Testis (tissue), 3 donors: ENCODE data around the gene CD44. TPM values are rescaled to one million over a fixed set of nuclear protein-coding genes. Genes with fewer than 3 reads are reported as not detected.

Source experiments
- DNase-seq: peaks from one replicate; pipeline ENCODE4 v3.0.0-alpha.2; 2019
- H3K27ac ChIP-seq, 2 donors: fragments of 200-600 bp; sonication (generic); one replicate each; pipeline ENCODE4 v1.5.1; 2019
- H3K27me3 ChIP-seq: fragments of 200-600 bp; sonication (generic); one replicate; pipeline ENCODE4 v1.5.1; 2019
- H3K36me3 ChIP-seq: fragments of 200-600 bp; sonication (generic); one replicate; pipeline ENCODE4 v1.5.1; 2017; ENCODE audit warnings: low read depth; ENCODE audit errors: missing control alignments
- H3K4me1 ChIP-seq: fragments of 200-600 bp; sonication (generic); one replicate; pipeline ENCODE4 v1.5.1; 2019
- H3K4me3 ChIP-seq, 2 donors: fragments of 200-600 bp; sonication (generic); one replicate each; pipeline ENCODE4 v1.5.1; 2017 to 2019
- H3K9me3 ChIP-seq: fragments of 200-600 bp; sonication (generic); one replicate; pipeline ENCODE4 v1.5.1; 2017
- CTCF ChIP-seq, 3 experiments: fragments of 450-650 bp in 2 of 3; fragments of 200-600 bp in 1 of 3; sonication (generic) in 1 of 3; IDR thresholded peaks; one replicate each; pipeline ENCODE4 v1.5.1; 2016 to 2019; ENCODE audit warnings: antibody characterized with exemption in 3 of 3, mild to moderate bottlenecking in 2 of 3, moderate library complexity in 1 of 3
- POLR2A ChIP-seq: fragments of 450-650 bp; IDR thresholded peaks from one replicate; pipeline ENCODE4 v1.6.1; 2017; ENCODE audit warnings: antibody characterized with exemption, mild to moderate bottlenecking, moderate library complexity
- WGBS, 2 donors: methylation state at CpG; one replicate each; pipeline ENCODE4 v1.1.5; 2018; 5-methylcytosine and 5-hydroxymethylcytosine counted together
- intact Hi-C: fragments of 100-400 bp; cut with DNase I; formaldehyde crosslinking; loops from one replicate; pipeline ENCODE4 v1.15.1; 2023; ENCODE audit warnings: low total_unique reads
- polyA plus RNA-seq: library from polyadenylated mRNA; stranded (reverse); fragments of 350-450 nt; fragmentation: Illumina TruSeq; extraction: RNeasy Lipid Tissue Mini Kit (QIAGEN cat#74804); gene quantifications from one replicate; pipeline ENCODE4 v1.2.3, GENCODE V29; 2014; ENCODE audit warnings: low read depth, low replicate concordance; ENCODE audit not compliant: insufficient read depth
- total RNA-seq, 2 donors: library from RNA; depleted of rRNA; stranded (reverse); fragments of >200 nt; gene quantifications; one replicate each; pipeline ENCODE4 v1.2.3, GENCODE V29; 2016

The CD44 gene
- total and polyA plus RNA-seq, 3 donors from 2014 or later = 4.0 to 44.5 (median 13.4) TPM

GRCh38 chr11:35182317-35182939, 43.5 kb downstream of the CD44 start:
- 90 to 91% methylated on average over 6 of the region's 6 CpGs for WGBS, 2 donors
- Histone ChIP-seq H3K27me3 (no peaks in the 10 kb centered on the region), H3K4me1 (no peaks in the 10 kb centered on the region), H3K27ac (no peak overlapping the region), H3K36me3 (no peaks in the 10 kb centered on the region), H3K4me3 (no peak overlapping the region), H3K9me3 (no peaks in the 10 kb centered on the region)
- TF ChIP-seq POLR2A (no peak), CTCF (IDR thresholded peaks at IDR 0.05) (no peak)
- intact Hi-C loops = no loop called here
- no peak for DNase-seq

GRCh38 chr11:35183326-35183925, 44.5 kb downstream of the CD44 start:
- 67 to 72% methylated on average over 2 of the region's 2 CpGs for WGBS, 2 donors
- Histone ChIP-seq H3K27ac (no peak overlapping the region), H3K36me3 (no peaks in the 10 kb centered on the region), H3K4me3 (no peak overlapping the region), H3K4me1 (no peaks in the 10 kb centered on the region), H3K27me3 (no peaks in the 10 kb centered on the region), H3K9me3 (no peaks in the 10 kb centered on the region)
- TF ChIP-seq CTCF (IDR thresholded peaks at IDR 0.05) (no peak), POLR2A (no peak)
- no peak for DNase-seq
- intact Hi-C loops = no loop called here

GRCh38 chr11:35185696-35186095, 46.7 kb downstream of the CD44 start:
- TF ChIP-seq POLR2A (no peak), CTCF (IDR thresholded peaks at IDR 0.05) (no peak)
- no peak overlapping the region for H3K4me3 ChIP-seq
- intact Hi-C loops = no loop called here
- 38 to 39% methylated on average over 2 of the region's 2 CpGs for WGBS, 2 donors
- no peaks in the 10 kb centered on the region for H3K36me3 ChIP-seq
- H3K27me3 ChIP-seq = no peaks in the 10 kb centered on the region
- H3K27ac ChIP-seq = no peak overlapping the region
- no peaks in the 10 kb centered on the region for H3K4me1 ChIP-seq
- no peak for DNase-seq
- H3K9me3 ChIP-seq = no peaks in the 10 kb centered on the region

GRCh38 chr11:35187996-35188395, 49.0 kb downstream of the CD44 start:
- Histone ChIP-seq H3K27me3 (no peaks in the 10 kb centered on the region), H3K9me3 (no peaks in the 10 kb centered on the region), H3K36me3 (no peaks in the 10 kb centered on the region), H3K4me1 (peaks cover 5% of the 10 kb centered on the region), H3K4me3 (no peak overlapping the region), H3K27ac (no peak overlapping the region)
- intact Hi-C loops = no loop called here
- no peak for DNase-seq
- WGBS, 2 donors = 69 to 88% methylated on average over 3 of the region's 3 CpGs
- TF ChIP-seq CTCF (IDR thresholded peaks at IDR 0.05) (no peak), POLR2A (no peak)

- no peak for DNase-seq
- TF ChIP-seq POLR2A (no peak), CTCF (IDR thresholded peaks at IDR 0.05) (no peak)
- H3K36me3 ChIP-seq = no peaks in the 10 kb centered on the region
- no peak overlapping the region for H3K27ac ChIP-seq
- H3K9me3 ChIP-seq = no peaks in the 10 kb centered on the region
- H3K27me3 ChIP-seq = no peaks in the 10 kb centered on the region
- WGBS, 2 donors = 88 to 94% methylated on average over 6 of the region's 6 CpGs
- H3K4me1 ChIP-seq = peaks cover 5% of the 10 kb centered on the region
- intact Hi-C loops = no loop called here
- H3K4me3 ChIP-seq = no peak overlapping the region
Measured at GRCh38 chr11:35190804-35191348, 51.9 kb downstream of the CD44 start.
